ENCODE measurements around the gene ARPIN. TPM values are rescaled to one million over a fixed set of nuclear protein-coding genes. Genes with fewer than 3 reads are reported as not detected.

ARPIN gene
- total and polyA plus RNA-seq, 9 of the 15 experiments (the other 6 are each of a cell fraction or from before 2014, with no cell fraction given): not detected

DNA sequence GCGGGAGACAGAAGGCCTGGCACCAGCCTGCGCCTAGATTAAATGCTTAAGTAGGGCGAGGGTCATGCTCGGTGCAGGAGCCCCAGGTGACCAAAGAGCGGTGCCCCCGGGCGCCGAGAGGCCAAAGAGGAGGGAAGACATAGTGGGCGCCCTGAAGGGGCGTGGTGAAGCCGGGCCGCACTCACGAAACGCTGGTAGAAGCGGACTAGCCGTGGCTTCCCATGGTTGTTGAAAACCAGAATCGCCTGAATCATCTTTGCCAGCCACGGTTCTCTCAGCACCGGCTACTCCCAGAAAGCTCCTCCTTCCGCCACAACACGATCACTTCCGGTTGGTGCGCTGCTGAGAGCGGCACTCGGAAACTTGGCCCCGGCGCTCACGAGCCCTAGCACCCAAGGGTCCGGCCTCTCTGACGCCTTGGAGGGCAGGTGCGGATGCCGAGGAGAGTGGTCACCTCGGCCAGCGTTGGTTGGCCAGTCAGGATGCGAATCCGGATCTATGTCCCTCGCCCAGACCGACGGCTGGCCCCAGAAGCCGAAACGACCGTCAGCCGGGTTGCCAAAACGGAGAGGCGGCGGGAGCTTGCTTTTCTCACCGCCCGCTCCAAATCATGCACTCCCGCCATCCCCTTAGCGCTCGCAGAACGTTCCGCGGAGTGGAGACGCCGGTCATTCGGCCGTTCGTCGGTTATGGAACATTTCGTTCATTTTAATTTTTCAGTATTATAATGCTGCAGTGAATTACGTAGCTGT, 18.9 kb downstream of the ARPIN start, which contains the start of gene AP3S2 (continued):
- no peak for TF ChIP-seq ZNF347 (CRISPR knock-in tag; IDR thresholded peaks at IDR 0.05; ENCODE audit: low read depth)
- TF ChIP-seq ZNF766 (CRISPR knock-in tag; conservative IDR thresholded peaks at IDR 0.05): peak; percentile 68; the same call in 1 of the 2 replicates
- TF ChIP-seq, protein P1, sequence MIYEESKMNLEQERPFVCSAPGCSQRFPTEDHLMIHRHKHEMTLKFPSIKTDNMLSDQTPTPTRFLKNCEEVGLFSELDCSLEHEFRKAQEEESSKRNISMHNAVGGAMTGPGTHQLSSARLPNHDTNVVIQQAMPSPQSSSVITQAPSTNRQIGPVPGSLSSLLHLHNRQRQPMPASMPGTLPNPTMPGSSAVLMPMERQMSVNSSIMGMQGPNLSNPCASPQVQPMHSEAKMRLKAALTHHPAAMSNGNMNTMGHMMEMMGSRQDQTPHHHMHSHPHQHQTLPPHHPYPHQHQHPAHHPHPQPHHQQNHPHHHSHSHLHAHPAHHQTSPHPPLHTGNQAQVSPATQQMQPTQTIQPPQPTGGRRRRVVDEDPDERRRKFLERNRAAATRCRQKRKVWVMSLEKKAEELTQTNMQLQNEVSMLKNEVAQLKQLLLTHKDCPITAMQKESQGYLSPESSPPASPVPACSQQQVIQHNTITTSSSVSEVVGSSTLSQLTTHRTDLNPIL (CRISPR knock-in tag; IDR thresholded peaks at IDR 0.05): no peak
- TF ChIP-seq CHCHD3 (CRISPR knock-in tag; IDR thresholded peaks at IDR 0.05): peak; percentile 80; the same call in 1 of the 2 replicates
- TF ChIP-seq, protein P2, sequence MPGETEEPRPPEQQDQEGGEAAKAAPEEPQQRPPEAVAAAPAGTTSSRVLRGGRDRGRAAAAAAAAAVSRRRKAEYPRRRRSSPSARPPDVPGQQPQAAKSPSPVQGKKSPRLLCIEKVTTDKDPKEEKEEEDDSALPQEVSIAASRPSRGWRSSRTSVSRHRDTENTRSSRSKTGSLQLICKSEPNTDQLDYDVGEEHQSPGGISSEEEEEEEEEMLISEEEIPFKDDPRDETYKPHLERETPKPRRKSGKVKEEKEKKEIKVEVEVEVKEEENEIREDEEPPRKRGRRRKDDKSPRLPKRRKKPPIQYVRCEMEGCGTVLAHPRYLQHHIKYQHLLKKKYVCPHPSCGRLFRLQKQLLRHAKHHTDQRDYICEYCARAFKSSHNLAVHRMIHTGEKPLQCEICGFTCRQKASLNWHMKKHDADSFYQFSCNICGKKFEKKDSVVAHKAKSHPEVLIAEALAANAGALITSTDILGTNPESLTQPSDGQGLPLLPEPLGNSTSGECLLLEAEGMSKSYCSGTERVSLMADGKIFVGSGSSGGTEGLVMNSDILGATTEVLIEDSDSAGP (CRISPR knock-in tag; IDR thresholded peaks at IDR 0.05): peak; percentile 75
- peak; percentile 9 to 75; a peak in 1 of 4 replicates for TF ChIP-seq TBL1XR1 (IDR thresholded peaks at IDR 0.05; ENCODE audit: low read length in 2 of 2)
- TF ChIP-seq POLR2H (tag; IDR thresholded peaks at IDR 0.05; ENCODE audit: low read depth): peak; percentile 51
- TF ChIP-seq JUNB (CRISPR knock-in tag; conservative IDR thresholded peaks at IDR 0.05): 0 out of 2 replicates have a peak, but pooled peaks have one; percentile 7
- TF ChIP-seq MCM2 (IDR thresholded peaks at IDR 0.05; ENCODE audit: low read depth): no peak
- peak; percentile 73 for TF ChIP-seq ZNF24 (IDR thresholded peaks at IDR 0.05)
- TF ChIP-seq, protein P3, sequence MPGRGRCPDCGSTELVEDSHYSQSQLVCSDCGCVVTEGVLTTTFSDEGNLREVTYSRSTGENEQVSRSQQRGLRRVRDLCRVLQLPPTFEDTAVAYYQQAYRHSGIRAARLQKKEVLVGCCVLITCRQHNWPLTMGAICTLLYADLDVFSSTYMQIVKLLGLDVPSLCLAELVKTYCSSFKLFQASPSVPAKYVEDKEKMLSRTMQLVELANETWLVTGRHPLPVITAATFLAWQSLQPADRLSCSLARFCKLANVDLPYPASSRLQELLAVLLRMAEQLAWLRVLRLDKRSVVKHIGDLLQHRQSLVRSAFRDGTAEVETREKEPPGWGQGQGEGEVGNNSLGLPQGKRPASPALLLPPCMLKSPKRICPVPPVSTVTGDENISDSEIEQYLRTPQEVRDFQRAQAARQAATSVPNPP (IDR thresholded peaks at IDR 0.05; ENCODE audit: borderline replicate concordance, insufficient read depth, insufficient read length): no peak
- no peak for TF ChIP-seq XRCC4 (IDR thresholded peaks at IDR 0.05; ENCODE audit: extremely low read depth, insufficient read depth, insufficient read length)
- TF ChIP-seq RFX5 (IDR thresholded peaks at IDR 0.05; ENCODE audit: low read depth, low read length): no peak
- peak; percentile 88 for TF ChIP-seq POLR2AphosphoS5 (IDR thresholded peaks at IDR 0.05; ENCODE audit: control insufficient read depth, insufficient read depth, low read depth, low read length)
- TF ChIP-seq, protein P4, sequence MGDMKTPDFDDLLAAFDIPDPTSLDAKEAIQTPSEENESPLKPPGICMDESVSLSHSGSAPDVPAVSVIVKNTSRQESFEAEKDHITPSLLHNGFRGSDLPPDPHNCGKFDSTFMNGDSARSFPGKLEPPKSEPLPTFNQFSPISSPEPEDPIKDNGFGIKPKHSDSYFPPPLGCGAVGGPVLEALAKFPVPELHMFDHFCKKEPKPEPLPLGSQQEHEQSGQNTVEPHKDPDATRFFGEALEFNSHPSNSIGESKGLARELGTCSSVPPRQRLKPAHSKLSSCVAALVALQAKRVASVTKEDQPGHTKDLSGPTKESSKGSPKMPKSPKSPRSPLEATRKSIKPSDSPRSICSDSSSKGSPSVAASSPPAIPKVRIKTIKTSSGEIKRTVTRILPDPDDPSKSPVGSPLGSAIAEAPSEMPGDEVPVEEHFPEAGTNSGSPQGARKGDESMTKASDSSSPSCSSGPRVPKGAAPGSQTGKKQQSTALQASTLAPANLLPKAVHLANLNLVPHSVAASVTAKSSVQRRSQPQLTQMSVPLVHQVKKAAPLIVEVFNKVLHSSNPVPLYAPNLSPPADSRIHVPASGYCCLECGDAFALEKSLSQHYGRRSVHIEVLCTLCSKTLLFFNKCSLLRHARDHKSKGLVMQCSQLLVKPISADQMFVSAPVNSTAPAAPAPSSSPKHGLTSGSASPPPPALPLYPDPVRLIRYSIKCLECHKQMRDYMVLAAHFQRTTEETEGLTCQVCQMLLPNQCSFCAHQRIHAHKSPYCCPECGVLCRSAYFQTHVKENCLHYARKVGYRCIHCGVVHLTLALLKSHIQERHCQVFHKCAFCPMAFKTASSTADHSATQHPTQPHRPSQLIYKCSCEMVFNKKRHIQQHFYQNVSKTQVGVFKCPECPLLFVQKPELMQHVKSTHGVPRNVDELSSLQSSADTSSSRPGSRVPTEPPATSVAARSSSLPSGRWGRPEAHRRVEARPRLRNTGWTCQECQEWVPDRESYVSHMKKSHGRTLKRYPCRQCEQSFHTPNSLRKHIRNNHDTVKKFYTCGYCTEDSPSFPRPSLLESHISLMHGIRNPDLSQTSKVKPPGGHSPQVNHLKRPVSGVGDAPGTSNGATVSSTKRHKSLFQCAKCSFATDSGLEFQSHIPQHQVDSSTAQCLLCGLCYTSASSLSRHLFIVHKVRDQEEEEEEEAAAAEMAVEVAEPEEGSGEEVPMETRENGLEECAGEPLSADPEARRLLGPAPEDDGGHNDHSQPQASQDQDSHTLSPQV (IDR thresholded peaks at IDR 0.05): peak; percentile 66; the same call in 1 of the 2 replicates
- TF ChIP-seq CBFB (CRISPR knock-in tag; IDR thresholded peaks at IDR 0.05): peak; percentile 69; the same call in 1 of the 2 replicates
- TF ChIP-seq MTA3 (IDR thresholded peaks at IDR 0.05; ENCODE audit: borderline replicate concordance): peak; percentile 94
- no peak for TF ChIP-seq SMARCA4 (IDR thresholded peaks at IDR 0.05)
